Raji (cell line): ENCODE measurements around the gene SLC47A1.

Source experiments
- POLR2A ChIP-seq: IDR thresholded peaks from 2 replicates; pipeline ENCODE4 v1.6.1; 2011; ENCODE audit warnings: low read depth, low read length, control low read depth; ENCODE audit not compliant: insufficient read depth

SLC47A1 gene

GRCh38 chr17:19513897-19514488 is 19.7 kb upstream of the SLC47A1 start:
- no peak for TF ChIP-seq POLR2A

GRCh38 chr17:19517699-19518098 is 16.0 kb upstream of the SLC47A1 start:
- TF ChIP-seq POLR2A: no peak

DNA sequence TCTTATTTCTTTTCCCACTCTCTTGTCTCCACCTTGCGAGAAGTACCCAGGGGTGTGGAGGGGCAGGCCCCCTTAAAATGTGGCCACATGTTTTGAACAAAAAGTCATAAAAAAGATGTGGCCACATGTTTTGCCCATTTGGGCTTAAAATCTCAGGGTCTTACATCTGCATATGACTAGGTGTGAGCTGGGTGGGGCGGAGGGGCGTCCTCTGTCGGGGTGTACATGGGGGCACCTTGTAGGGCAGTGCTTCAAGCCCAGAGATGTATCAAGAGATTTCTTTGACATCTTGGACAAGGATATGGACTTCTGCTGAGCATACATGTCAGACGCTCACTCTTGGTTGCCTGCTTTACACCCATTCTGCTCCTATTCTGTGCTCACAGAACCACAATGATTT is 13.0 kb upstream of the SLC47A1 start:
- no peak for TF ChIP-seq POLR2A

- no peak for TF ChIP-seq POLR2A
Observed at GRCh38 chr17:19523690-19524089, 10.0 kb upstream of the SLC47A1 start.

DNA sequence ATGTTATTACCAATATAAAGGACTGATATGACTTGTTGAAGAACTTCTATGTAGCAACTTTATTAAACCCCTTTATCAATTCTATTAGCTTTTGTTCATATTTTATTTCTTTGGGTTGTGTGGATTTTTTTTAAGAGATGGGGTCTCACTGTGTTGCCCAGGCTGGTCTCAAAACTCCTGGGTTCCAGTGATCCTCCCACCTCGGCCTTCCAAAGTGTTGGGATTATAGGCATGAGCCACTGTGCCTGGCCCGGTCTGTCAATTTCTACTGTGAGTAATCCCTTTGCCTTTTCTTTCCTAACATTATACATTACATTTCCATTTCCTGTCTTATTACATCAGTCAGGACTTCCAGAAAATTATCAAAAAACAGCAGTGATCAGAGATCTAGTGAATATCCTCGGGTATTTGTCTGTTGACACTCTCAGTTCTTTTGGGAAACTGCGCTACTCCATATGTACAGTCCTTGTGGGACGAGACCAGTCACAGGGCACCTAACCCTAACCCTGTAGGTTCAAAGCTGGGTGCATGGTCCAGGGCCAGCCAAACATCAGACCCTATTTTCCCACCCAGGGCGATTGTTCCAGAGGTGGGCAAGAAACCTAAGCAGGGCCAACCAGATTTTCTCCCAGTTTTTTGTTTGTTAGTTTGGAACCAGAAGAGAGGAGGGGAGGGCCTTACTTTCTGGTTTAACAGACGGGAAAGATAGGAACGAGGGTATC is 1.7 kb upstream of the SLC47A1 start:
- TF ChIP-seq POLR2A: no peak

DNA sequence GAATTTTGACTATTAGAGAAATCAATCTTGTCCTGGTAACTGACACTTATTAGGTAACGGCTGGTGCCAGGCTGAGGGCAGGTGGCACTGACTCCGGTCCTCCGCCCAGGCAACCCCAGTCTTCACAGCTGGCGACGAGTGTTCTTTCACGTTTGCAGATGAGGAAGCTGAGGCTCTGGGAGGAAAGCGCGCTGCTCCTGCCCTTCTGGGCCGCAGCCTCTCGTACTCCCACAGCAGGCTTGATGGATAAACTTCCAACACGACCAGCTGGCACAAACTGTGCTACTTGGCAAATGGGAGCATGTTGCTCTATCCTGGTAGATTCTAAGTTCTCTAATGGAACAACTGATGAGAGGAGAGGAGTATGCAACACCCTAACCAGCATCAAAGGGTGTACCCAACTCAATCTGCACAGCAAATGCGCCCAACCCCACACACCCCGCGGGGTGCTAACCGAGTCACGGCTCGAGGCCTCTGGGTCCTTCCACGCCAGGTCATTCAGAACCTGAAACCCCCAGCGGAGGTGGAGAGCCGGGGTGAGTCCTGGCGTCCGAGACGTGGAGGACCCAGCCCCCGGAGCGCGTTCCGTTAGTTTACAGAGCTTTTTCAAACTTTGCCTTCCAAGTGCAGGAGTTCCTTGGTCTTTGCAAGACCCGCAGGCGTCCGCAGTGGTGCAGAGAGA is 477 bp upstream of the SLC47A1 start:
- TF ChIP-seq POLR2A: no peak

DNA sequence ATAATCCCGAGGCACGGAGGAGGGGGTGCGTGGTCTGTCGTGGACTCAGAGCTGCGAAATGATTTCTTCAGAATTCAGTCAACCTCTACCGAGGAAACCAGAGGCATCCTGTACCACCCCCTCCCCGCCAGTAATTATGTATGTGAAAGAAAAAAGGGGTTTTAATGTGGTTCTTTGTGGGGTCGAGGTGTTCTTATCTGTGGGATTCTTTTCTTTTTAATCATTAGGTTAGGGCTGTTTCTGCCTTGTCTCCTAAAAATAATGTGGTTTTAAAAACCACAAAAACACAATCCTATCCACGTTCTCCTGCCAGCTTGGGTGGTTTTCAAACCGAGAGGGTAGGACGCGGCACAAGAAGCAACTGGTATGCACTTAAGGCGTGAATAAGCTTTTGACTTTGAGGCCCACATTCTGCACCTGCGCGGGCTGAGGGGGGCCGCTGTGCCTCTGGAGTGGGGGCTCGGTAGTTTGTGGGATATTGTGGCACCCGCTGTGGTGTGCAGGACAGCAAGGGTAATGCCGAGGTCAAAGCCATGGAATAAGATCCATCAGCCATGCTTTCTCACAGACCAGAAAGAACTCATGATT is 1.0 kb downstream of the SLC47A1 start:
- no peak for TF ChIP-seq POLR2A

DNA sequence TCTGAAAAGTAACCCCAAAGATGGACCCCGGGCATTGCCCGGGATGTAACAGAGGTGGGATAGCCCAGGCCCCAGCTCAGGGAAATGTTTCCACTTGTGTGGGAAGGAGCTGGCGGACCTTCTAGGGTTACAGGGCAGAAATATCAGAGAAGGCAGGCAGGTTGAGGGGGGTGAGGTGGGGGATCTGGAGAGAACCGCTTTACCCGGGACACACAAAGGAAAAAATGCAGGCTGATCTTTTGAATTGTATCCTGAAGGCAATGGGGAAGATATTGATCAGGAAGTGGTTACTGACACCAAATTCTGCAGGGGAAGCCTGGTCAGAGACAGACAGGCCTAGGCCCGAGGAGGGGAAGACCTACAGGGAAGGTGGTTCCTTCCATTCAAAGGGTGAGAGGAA is 3.5 kb downstream of the SLC47A1 start:
- TF ChIP-seq POLR2A: no peak

GRCh38 chr17:19538095-19539039 is 4.7 kb downstream of the SLC47A1 start:
- TF ChIP-seq POLR2A: no peak

- TF ChIP-seq POLR2A: no peak
Observed at GRCh38 chr17:19539040-19539399, 5.4 kb downstream of the SLC47A1 start.

DNA sequence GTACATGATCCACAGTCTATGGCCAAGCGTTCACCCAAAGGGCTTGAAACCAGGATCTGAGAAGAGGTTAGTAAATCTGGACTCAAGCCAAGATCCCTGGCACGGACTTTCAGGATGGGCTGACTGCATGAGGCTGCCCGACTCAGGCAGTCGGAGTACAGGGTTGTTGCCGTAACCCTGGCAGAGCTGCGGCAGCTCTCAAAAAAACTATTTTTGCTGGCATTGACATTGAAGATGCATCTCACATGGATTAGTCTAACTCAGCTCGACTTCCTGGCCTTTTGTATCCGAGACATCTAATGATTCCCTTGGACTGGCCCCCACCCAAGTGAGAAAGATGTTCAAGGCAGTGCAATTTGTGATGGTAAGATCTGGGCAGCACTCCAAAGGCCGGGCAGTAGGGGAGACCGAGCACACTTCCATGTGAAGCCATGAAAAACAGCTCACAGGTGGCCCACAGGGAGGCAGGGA is 6.2 kb downstream of the SLC47A1 start:
- TF ChIP-seq POLR2A: no peak

DNA sequence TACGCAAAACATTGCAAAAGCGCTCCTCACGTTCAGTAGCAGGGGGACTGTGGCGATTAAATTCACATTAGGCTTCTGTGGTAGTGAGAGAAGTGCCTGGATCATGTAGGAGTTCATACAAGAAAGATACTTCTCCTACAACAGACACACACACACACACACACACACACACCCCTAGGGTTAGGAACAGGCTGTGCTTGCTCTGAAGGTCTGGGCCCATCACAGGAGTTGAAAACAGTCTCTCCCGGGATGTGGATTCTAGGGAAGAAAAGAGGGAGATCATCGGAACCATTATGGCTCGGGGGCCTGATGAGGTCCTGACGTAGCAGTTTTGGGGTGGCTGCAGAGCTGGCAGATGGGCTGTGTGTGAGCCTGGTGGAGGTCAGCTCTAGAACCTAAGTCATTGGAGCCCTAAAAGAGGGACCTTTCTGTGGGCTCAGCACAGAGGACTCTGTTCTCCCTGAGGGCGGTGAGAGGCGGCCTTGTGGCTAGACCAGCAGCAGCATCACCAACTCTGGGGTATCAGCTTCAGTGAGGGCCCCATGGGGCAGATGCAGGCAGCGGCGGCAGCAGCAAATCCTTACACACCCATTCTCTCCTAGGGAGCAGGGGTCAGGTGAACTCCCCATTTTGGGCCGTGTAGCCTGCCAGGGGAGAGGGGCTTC is 7.2 kb downstream of the SLC47A1 start:
- TF ChIP-seq POLR2A: no peak

DNA sequence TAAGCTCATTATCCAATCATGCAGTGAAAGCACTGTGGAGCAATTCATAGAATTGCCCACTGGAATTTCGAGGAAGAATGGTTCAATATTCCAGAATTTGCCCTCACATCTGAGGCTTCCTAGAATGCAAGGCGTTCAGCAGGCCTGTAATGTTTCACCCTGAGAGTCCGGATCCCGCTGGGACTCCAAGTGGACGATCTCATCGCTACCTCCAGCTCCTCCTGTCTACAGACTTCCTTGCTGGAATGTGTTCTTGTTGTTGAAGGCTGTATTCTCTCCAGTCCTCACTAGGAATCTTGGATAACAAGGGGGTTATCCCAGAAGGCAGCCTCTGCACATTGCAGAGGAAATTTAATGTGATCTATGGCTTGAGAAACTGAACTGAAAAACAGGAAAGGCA is 7.8 kb downstream of the SLC47A1 start:
- no peak for TF ChIP-seq POLR2A

GRCh38 chr17:19542247-19542646 is 8.6 kb downstream of the SLC47A1 start:
- TF ChIP-seq POLR2A: no peak
